NCI-H1417 treated with DMSO at 0.1 percent for 48 hours (cell line): ENCODE data around the gene PPFIBP2.

ENCODE experiments used
- DNase-seq: peaks from one replicate; lab custom pipeline; 2025; lab: John Stamatoyannopoulos, UW

The PPFIBP2 gene

GRCh38 chr11:7555052-7555699 lies 41.4 kb downstream of the PPFIBP2 start:
- DNase-seq: no peak

GRCh38 chr11:7558046-7558445 lies 44.2 kb downstream of the PPFIBP2 start:
- no peak for DNase-seq

- DNase-seq: no peak
These were observed 45.8 kb downstream of the PPFIBP2 start for GRCh38 chr11:7559398-7560283.

- DNase-seq: no peak
These were observed 47.8 kb downstream of the PPFIBP2 start for GRCh38 chr11:7561562-7561961.

GRCh38 chr11:7563281-7563680 lies 49.5 kb downstream of the PPFIBP2 start:
- DNase-seq: no peak

GRCh38 chr11:7564803-7565202 lies 51.0 kb downstream of the PPFIBP2 start:
- DNase-seq: no peak

GRCh38 chr11:7567311-7567710 lies 53.5 kb downstream of the PPFIBP2 start:
- no peak for DNase-seq

GRCh38 chr11:7569044-7569443 lies 55.2 kb downstream of the PPFIBP2 start:
- DNase-seq: no peak

- no peak for DNase-seq
These were observed 56.4 kb downstream of the PPFIBP2 start for GRCh38 chr11:7570241-7570640.

- no peak for DNase-seq
These were observed 57.2 kb downstream of the PPFIBP2 start for GRCh38 chr11:7570938-7571521.

- peak; percentile 13 for DNase-seq
These were observed 57.8 kb downstream of the PPFIBP2 start for GRCh38 chr11:7571640-7572000.

- no peak for DNase-seq
These were observed 58.4 kb downstream of the PPFIBP2 start for GRCh38 chr11:7572001-7572712.

GRCh38 chr11:7573193-7573557 lies 59.4 kb downstream of the PPFIBP2 start:
- DNase-seq: no peak

- DNase-seq: no peak
These were observed 59.9 kb downstream of the PPFIBP2 start for GRCh38 chr11:7573558-7574296.

GRCh38 chr11:7574491-7575130 lies 60.8 kb downstream of the PPFIBP2 start:
- DNase-seq: no peak

GRCh38 chr11:7575841-7576725 lies 62.3 kb downstream of the PPFIBP2 start:
- no peak for DNase-seq

- no peak for DNase-seq
These were observed 63.0 kb downstream of the PPFIBP2 start for GRCh38 chr11:7576726-7577290.

- DNase-seq: no peak
These were observed 63.7 kb downstream of the PPFIBP2 start for GRCh38 chr11:7577291-7578190.
